ENCODE measurements around the gene C2CD4D.

The C2CD4D gene

GRCh38 chr1:151827853-151828252 lies 11.8 kb downstream of the C2CD4D start:
- TF ChIP-seq CTCF (IDR thresholded peaks at IDR 0.05): no peak

- TF ChIP-seq CTCF (IDR thresholded peaks at IDR 0.05): no peak
These were observed 13.6 kb downstream of the C2CD4D start for GRCh38 chr1:151825751-151826660.

GRCh38 chr1:151825204-151825603 lies 14.4 kb downstream of the C2CD4D start:
- TF ChIP-seq CTCF (IDR thresholded peaks at IDR 0.05): no peak

GRCh38 chr1:151823175-151823574 lies 16.4 kb downstream of the C2CD4D start:
- no peak for TF ChIP-seq CTCF (IDR thresholded peaks at IDR 0.05)

- TF ChIP-seq CTCF (IDR thresholded peaks at IDR 0.05): no peak
These were observed 17.2 kb downstream of the C2CD4D start for GRCh38 chr1:151822404-151822803.

- TF ChIP-seq CTCF (IDR thresholded peaks at IDR 0.05): no peak
These were observed 18.7 kb downstream of the C2CD4D start for GRCh38 chr1:151820940-151821339.

- TF ChIP-seq CTCF (IDR thresholded peaks at IDR 0.05): no peak
These were observed 19.5 kb downstream of the C2CD4D start for GRCh38 chr1:151819976-151820623.

Measured in LNCAP (cell line).